ENCODE data around the gene PSD2. TPM values are rescaled to one million over a fixed set of nuclear protein-coding genes. Genes with fewer than 3 reads are reported as not detected.

Gene PSD2
- total RNA-seq, 1 donor from 2014 or later: 0.14 TPM

- Mint-ChIP-seq H3K4me1 (ENCODE audit: low read depth) (no peaks in the 10 kb centered on the region), H3K4me3 (ENCODE audit: low read depth) (peak overlapping the region; percentile 66), H3K27me3 (peaks cover 46% of the 10 kb centered on the region), H3K36me3 (ENCODE audit: insufficient read depth) (no peaks in the 10 kb centered on the region), H3K9me3 (ENCODE audit: low read depth) (no peaks in the 10 kb centered on the region), H3K27ac (peak overlapping the region; percentile 12)
- TF ChIP-seq CTCF (IDR thresholded peaks at IDR 0.05; ENCODE audit: unreplicated experiment): no peak
- no peak for DNase-seq (ENCODE audit: low spot score, unreplicated experiment)
Observed at GRCh38 chr5:139849942-139850341, 54.3 kb downstream of the PSD2 start.

- TF ChIP-seq CTCF (IDR thresholded peaks at IDR 0.05; ENCODE audit: unreplicated experiment): no peak
- Mint-ChIP-seq H3K27me3 (peaks cover 40% of the 10 kb centered on the region), H3K4me3 (ENCODE audit: low read depth) (no peak overlapping the region), H3K4me1 (ENCODE audit: low read depth) (no peaks in the 10 kb centered on the region), H3K27ac (no peak overlapping the region), H3K36me3 (ENCODE audit: insufficient read depth) (no peaks in the 10 kb centered on the region), H3K9me3 (ENCODE audit: low read depth) (no peaks in the 10 kb centered on the region)
- no peak for DNase-seq (ENCODE audit: low spot score, unreplicated experiment)
Observed at GRCh38 chr5:139850423-139851016, 54.9 kb downstream of the PSD2 start.

GRCh38 chr5:139851558-139851957 is 56.0 kb downstream of the PSD2 start:
- Mint-ChIP-seq H3K4me3 (ENCODE audit: low read depth) (no peak overlapping the region), H3K27ac (no peak overlapping the region), H3K4me1 (ENCODE audit: low read depth) (no peaks in the 10 kb centered on the region), H3K36me3 (ENCODE audit: insufficient read depth) (no peaks in the 10 kb centered on the region), H3K9me3 (ENCODE audit: low read depth) (no peaks in the 10 kb centered on the region), H3K27me3 (peaks cover 30% of the 10 kb centered on the region)
- TF ChIP-seq CTCF (IDR thresholded peaks at IDR 0.05; ENCODE audit: unreplicated experiment): no peak
- no peak for DNase-seq (ENCODE audit: low spot score, unreplicated experiment)

- Mint-ChIP-seq H3K36me3 (ENCODE audit: insufficient read depth) (no peaks in the 10 kb centered on the region), H3K27me3 (peaks cover 21% of the 10 kb centered on the region), H3K4me3 (ENCODE audit: low read depth) (no peak overlapping the region), H3K4me1 (ENCODE audit: low read depth) (no peaks in the 10 kb centered on the region), H3K9me3 (ENCODE audit: low read depth) (no peaks in the 10 kb centered on the region), H3K27ac (no peak overlapping the region)
- TF ChIP-seq CTCF (IDR thresholded peaks at IDR 0.05; ENCODE audit: unreplicated experiment): no peak
- DNase-seq (ENCODE audit: low spot score, unreplicated experiment): no peak
Observed at GRCh38 chr5:139852696-139853095, 57.1 kb downstream of the PSD2 start.

GRCh38 chr5:139854029-139854605 is 58.5 kb downstream of the PSD2 start:
- Mint-ChIP-seq H3K9me3 (ENCODE audit: low read depth) (no peaks in the 10 kb centered on the region), H3K36me3 (ENCODE audit: insufficient read depth) (no peaks in the 10 kb centered on the region), H3K4me1 (ENCODE audit: low read depth) (no peaks in the 10 kb centered on the region), H3K27me3 (peaks cover 15% of the 10 kb centered on the region), H3K4me3 (ENCODE audit: low read depth) (no peak overlapping the region), H3K27ac (no peak overlapping the region)
- no peak for DNase-seq (ENCODE audit: low spot score, unreplicated experiment)
- TF ChIP-seq CTCF (IDR thresholded peaks at IDR 0.05; ENCODE audit: unreplicated experiment): no peak
